Gastrocnemius medialis (tissue), 4 donors: ENCODE measurements around the gene PHOSPHO2. TPM values are rescaled to one million over a fixed set of nuclear protein-coding genes. Genes with fewer than 3 reads are reported as not detected.
"Not testable (repeated sequence)": the region's sequence is repeated elsewhere in the genome, so short reads cannot be mapped to it uniquely, and the experiment has no call there.

ENCODE experiments used
- ATAC-seq, 2 donors: fragments of 150-250 bp; one replicate each; pipeline ENCODE4 v1.9.1; 2016
- DNase-seq, 2 donors: peaks; one replicate each; pipeline ENCODE4 v3.0.0-alpha.2; 2019
- H3K27ac ChIP-seq, 4 donors: fragments of 200-600 bp; sonication (generic); 1 replicate in 1 of 4; 2 replicates in 3 of 4; pipeline ENCODE4 v1.5.1; 2016 to 2018; ENCODE audit warnings: mild to moderate bottlenecking in 2 of 4, moderate library complexity in 1 of 4
- H3K27me3 ChIP-seq, 3 donors: fragments of 200-600 bp; sonication (generic) in 2 of 3; 1 replicate in 1 of 3; 2 replicates in 2 of 3; pipeline versions ENCODE4 v1.5.1 to v1.6.0; 2016 to 2019; ENCODE audit warnings: mild to moderate bottlenecking in 1 of 3, moderate library complexity in 1 of 3
- H3K36me3 ChIP-seq, 2 donors: fragments of 200-600 bp; sonication (generic) in 1 of 2; one replicate each; pipeline ENCODE4 v1.5.1; 2017 to 2018
- H3K4me1 ChIP-seq, 2 donors: fragments of 200-600 bp; sonication (generic) in 1 of 2; one replicate each; pipeline ENCODE4 v1.5.1; 2016 to 2017; ENCODE audit warnings: mild to moderate bottlenecking in 2 of 2
- H3K4me3 ChIP-seq, 4 donors: fragments of 200-600 bp; sonication (generic) in 3 of 4; 1 replicate in 1 of 4; 2 replicates in 3 of 4; pipeline ENCODE4 v1.5.1; 2016 to 2019; ENCODE audit warnings: mild to moderate bottlenecking in 2 of 4
- H3K9me3 ChIP-seq, 3 donors: fragments of 200-600 bp; sonication (generic) in 2 of 3; 1 replicate in 1 of 3; 2 replicates in 2 of 3; pipeline ENCODE4 v1.5.1; 2016 to 2019
- CTCF ChIP-seq, 5 experiments: fragments of 450-650 bp in 3 of 5; fragments of 200-600 bp in 2 of 5; sonication (generic) in 2 of 5; IDR thresholded peaks in 4 of 5; conservative IDR thresholded peaks in 1 of 5; 1 replicate in 4 of 5; 2 replicates in 1 of 5; pipeline ENCODE4 v1.5.1; 2016 to 2019; ENCODE audit warnings: antibody characterized with exemption in 5 of 5, mild to moderate bottlenecking in 3 of 5, moderate library complexity in 3 of 5
- POLR2A ChIP-seq, 2 donors: fragments of 450-650 bp; IDR thresholded peaks; one replicate each; pipeline ENCODE4 v1.6.1; 2017; ENCODE audit warnings: antibody characterized with exemption in 2 of 2, mild to moderate bottlenecking in 2 of 2, moderate library complexity in 2 of 2
- in situ Hi-C, 4 donors: fragments of 200-750 bp; cut with MboI; loops; one replicate each; pipeline versions ENCODE4 v1.15.0 to v1.8.0; 2017; ENCODE audit warnings: low sequenced_read_pairs in 4 of 4
- intact Hi-C: fragments of 100-400 bp; cut with DNase I; formaldehyde crosslinking; loops from one replicate; pipeline ENCODE4 v1.15.1; 2023; ENCODE audit warnings: low total_unique reads
- total RNA-seq, 4 donors: library from RNA; depleted of rRNA; stranded (reverse); fragments of >200 nt; gene quantifications; one replicate each; pipeline versions ENCODE4 v1.1.0 to v1.2.3, GENCODE V29; 2016

PHOSPHO2 gene
- total RNA-seq, 4 donors from 2014 or later, result 2.0 to 9.4 (median 2.9) TPM

DNA sequence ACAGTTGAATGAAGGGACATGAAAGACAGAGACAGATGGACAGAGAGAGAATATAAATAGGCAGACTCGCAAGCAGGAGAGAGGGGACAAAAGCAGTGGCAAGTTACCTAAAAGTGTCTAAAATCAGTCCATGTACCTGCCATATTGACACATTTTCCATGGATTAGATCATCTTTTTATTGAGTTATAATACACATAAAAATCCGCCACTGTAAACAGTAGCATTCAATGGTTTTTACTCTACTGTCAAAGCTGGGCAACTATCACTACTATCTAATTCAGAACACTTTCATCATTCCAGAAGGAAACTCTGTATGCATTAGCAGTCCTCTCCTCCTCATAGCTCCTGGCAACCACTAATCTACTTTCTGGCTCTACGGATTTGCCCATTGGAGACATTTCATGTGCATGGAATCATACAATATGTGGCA lies 10.1 kb upstream of the PHOSPHO2 start:
- intact Hi-C loops, result no loop called here
- Histone ChIP-seq H3K36me3 (no peaks in the 10 kb centered on the region), H3K9me3 (no peaks in the 10 kb centered on the region), H3K27ac (no peak overlapping the region), H3K4me3 (no peak overlapping the region), H3K4me1 (no peaks in the 10 kb centered on the region), H3K27me3 (no peaks in the 10 kb centered on the region)
- no peak for TF ChIP-seq CTCF (IDR thresholded peaks at IDR 0.05 in 4 of 5, conservative IDR thresholded peaks at IDR 0.05 in 1 of 5)
- TF ChIP-seq POLR2A (IDR thresholded peaks at IDR 0.05), result no peak
- DNase-seq (no peak), ATAC-seq (no peak)
- in situ Hi-C loops, result no loop called here

GRCh38 chr2:169684712-169685111 lies 9.6 kb upstream of the PHOSPHO2 start:
- H3K4me1 ChIP-seq, H3K36me3 ChIP-seq, H3K27me3 ChIP-seq, H3K4me3 ChIP-seq, in situ Hi-C loops, intact Hi-C loops, ATAC-seq, H3K9me3 ChIP-seq, DNase-seq, H3K27ac ChIP-seq: not testable (repeated sequence)

GRCh38 chr2:169686825-169687224 lies 7.4 kb upstream of the PHOSPHO2 start:
- intact Hi-C loops, H3K27me3 ChIP-seq, in situ Hi-C loops: not testable (repeated sequence)

GRCh38 chr2:169687943-169688342 lies 6.3 kb upstream of the PHOSPHO2 start:
- in situ Hi-C loops, H3K27ac ChIP-seq, intact Hi-C loops, H3K27me3 ChIP-seq, H3K36me3 ChIP-seq, DNase-seq, H3K4me1 ChIP-seq, H3K4me3 ChIP-seq, H3K9me3 ChIP-seq, ATAC-seq: not testable (repeated sequence)

More at GRCh38 chr2:169686825-169687224, 7.4 kb upstream of the PHOSPHO2 start:
- H3K4me3 ChIP-seq, H3K27ac ChIP-seq, H3K9me3 ChIP-seq, ATAC-seq, H3K36me3 ChIP-seq, H3K4me1 ChIP-seq, DNase-seq: not testable (repeated sequence)

DNA sequence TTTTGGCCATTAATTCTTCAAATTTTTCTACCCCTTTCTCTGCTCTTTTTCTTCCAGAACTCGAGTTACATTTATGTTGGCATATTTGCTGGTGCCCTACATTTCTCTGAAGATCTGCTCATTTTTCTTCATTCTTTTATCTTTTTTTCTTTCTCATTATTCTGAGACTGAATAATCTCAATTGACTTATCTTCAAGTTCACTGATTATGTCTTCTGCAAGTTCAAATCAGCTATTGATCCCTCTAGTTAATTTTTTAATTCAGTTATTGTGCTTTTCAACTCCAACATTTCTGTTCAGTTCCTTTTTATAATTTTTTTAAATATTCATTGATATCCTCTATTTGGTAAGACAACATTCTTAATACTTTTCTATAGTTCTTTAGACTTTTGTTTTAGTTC lies 3.3 kb upstream of the PHOSPHO2 start:
- Histone ChIP-seq H3K27me3 (no peaks in the 10 kb centered on the region), H3K36me3 (no peaks in the 10 kb centered on the region), H3K4me3 (no peak overlapping the region), H3K4me1 (peaks cover 9 to 14% of the 10 kb centered on the region in 2 donors), H3K9me3 (no peaks in the 10 kb centered on the region), H3K27ac (no peak overlapping the region)
- in situ Hi-C loops, result no loop called here
- no peak for TF ChIP-seq POLR2A (IDR thresholded peaks at IDR 0.05)
- no peak for TF ChIP-seq CTCF (IDR thresholded peaks at IDR 0.05 in 4 of 5, conservative IDR thresholded peaks at IDR 0.05 in 1 of 5)
- DNase-seq (no peak), ATAC-seq (no peak)
- intact Hi-C loops, result loop anchor here (5.0 kb wide), 1 partner anchor 109 kb away; the partner anchor contains the start of gene PPIG

DNA sequence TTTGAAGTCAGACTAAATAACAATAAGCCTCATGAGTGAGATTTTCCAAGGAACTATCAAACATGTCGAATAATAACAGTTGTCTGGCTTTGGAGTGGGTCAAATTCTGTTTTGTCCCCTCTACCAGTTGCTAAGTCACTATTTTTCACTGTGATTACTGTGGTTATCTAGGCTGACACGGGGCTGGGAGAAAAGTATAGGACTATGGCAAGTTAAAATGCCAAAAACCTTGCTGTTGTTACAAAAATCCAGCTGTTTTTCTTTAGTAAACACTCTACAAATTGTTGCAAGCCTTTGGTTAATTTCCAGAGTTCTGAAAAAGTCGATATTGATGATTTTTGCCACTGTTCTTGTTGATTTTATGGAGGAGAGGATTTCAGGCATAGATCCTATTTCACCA lies 1.6 kb upstream of the PHOSPHO2 start:
- ATAC-seq (no peak), DNase-seq (no peak)
- in situ Hi-C loops (no loop called here), intact Hi-C loops (loop anchor here (5.0 kb wide), 1 partner anchor 110 kb away; the partner anchor contains the start of gene PPIG)
- TF ChIP-seq POLR2A (IDR thresholded peaks at IDR 0.05) (no peak), CTCF (IDR thresholded peaks at IDR 0.05 in 4 of 5, conservative IDR thresholded peaks at IDR 0.05 in 1 of 5) (no peak)
- Histone ChIP-seq H3K27ac (no peak overlapping the region), H3K4me3 (no peak overlapping the region), H3K27me3 (no peaks in the 10 kb centered on the region), H3K4me1 (peaks cover 9 to 14% of the 10 kb centered on the region in 2 donors), H3K9me3 (no peaks in the 10 kb centered on the region), H3K36me3 (no peaks in the 10 kb centered on the region)
